Uterus (tissue), 2 donors: Measurements from ENCODE around the gene ABI1.

Source experiments
- POLR2A ChIP-seq, 2 donors: fragments of 450-650 bp; IDR thresholded peaks; one replicate each; pipeline ENCODE4 v1.6.1; 2016; ENCODE audit warnings: antibody characterized with exemption in 2 of 2, mild to moderate bottlenecking in 1 of 2, moderate library complexity in 1 of 2
- TF ChIP-seq, protein P1 (sequence below), 4 experiments: fragments of 200-600 bp in 2 of 4; fragments of 450-650 bp in 2 of 4; sonication (generic) in 2 of 4; IDR thresholded peaks; one replicate each; pipeline ENCODE4 v1.5.1; 2016 to 2019; ENCODE audit warnings: antibody characterized with exemption in 4 of 4, mild to moderate bottlenecking in 2 of 4, moderate library complexity in 1 of 4

DNA sequence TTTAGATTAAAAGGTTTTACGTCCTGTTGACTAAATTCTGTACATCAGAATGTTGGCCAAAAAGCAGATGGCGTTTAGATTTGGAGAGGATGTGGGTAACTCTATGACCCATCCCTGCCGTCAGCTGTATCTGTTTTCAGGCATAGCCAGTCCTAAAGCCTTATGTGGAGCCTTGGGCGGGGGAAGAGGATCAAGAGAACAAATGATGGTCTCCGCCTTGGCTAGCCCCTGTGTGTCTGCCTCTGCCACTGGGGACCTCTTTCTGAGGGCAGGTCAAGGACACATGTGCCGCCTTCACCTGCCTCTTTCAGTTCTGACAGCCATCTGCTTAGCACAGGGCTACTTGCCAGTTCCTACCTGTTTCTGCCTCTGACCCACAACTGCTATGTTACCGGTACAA is 139.2 kb downstream of the ABI1 start:
- TF ChIP-seq, protein P1, sequence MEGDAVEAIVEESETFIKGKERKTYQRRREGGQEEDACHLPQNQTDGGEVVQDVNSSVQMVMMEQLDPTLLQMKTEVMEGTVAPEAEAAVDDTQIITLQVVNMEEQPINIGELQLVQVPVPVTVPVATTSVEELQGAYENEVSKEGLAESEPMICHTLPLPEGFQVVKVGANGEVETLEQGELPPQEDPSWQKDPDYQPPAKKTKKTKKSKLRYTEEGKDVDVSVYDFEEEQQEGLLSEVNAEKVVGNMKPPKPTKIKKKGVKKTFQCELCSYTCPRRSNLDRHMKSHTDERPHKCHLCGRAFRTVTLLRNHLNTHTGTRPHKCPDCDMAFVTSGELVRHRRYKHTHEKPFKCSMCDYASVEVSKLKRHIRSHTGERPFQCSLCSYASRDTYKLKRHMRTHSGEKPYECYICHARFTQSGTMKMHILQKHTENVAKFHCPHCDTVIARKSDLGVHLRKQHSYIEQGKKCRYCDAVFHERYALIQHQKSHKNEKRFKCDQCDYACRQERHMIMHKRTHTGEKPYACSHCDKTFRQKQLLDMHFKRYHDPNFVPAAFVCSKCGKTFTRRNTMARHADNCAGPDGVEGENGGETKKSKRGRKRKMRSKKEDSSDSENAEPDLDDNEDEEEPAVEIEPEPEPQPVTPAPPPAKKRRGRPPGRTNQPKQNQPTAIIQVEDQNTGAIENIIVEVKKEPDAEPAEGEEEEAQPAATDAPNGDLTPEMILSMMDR (IDR thresholded peaks at IDR 0.05), result no peak
- TF ChIP-seq POLR2A (IDR thresholded peaks at IDR 0.05), result no peak
